GM12864 (cell line): ENCODE data around the gene NDUFS6.

Experiments used
- DNase-seq: peaks from one replicate; pipeline ENCODE4 v3.0.0-alpha.2; 2011; ENCODE audit warnings: low read depth
- H3K4me3 ChIP-seq: 2 replicates; pipeline ENCODE4 v1.5.1; 2011; ENCODE audit warnings: mild to moderate bottlenecking, low read depth, low read length, control low read depth
- CTCF ChIP-seq: IDR thresholded peaks from 2 replicates; pipeline ENCODE4 v1.5.1; 2011; ENCODE audit warnings: low read depth, mild to moderate bottlenecking, moderate library complexity, low read length, control low read depth, inconsistent platforms; ENCODE audit errors: missing control alignments

The NDUFS6 gene

GRCh38 chr5:1799110-1799601, 2.1 kb upstream of the NDUFS6 start:
- H3K4me3 ChIP-seq, result peak overlapping the region; percentile 98
- no peak for TF ChIP-seq CTCF
- DNase-seq, result no peak

GRCh38 chr5:1799602-1800471, 1.4 kb upstream of the NDUFS6 start, which contains the start of gene MRPL36:
MRPL36 (minus strand) TSS chr5:1799837; CDS start chr5:1798935, 902 bp downstream.
- peak within 1 kb of the TSS; percentile 98 for H3K4me3 ChIP-seq
- no peak for TF ChIP-seq CTCF
- peak; percentile 64 for DNase-seq

- no peak for DNase-seq
- no peak for TF ChIP-seq CTCF
- H3K4me3 ChIP-seq, result peak overlapping the region; percentile 98
Measured at GRCh38 chr5:1800472-1801221, 560 bp upstream of the NDUFS6 start.

GRCh38 chr5:1801967-1802295, 724 bp downstream of the NDUFS6 start:
- no peak for TF ChIP-seq CTCF
- DNase-seq, result no peak
- H3K4me3 ChIP-seq, result peak overlapping the region; percentile 98

- TF ChIP-seq CTCF, result no peak
- no peak overlapping the region for H3K4me3 ChIP-seq
- DNase-seq, result no peak
Measured at GRCh38 chr5:1803192-1803591, 2.0 kb downstream of the NDUFS6 start.

- DNase-seq, result no peak
- H3K4me3 ChIP-seq, result no peak overlapping the region
- no peak for TF ChIP-seq CTCF
Measured at GRCh38 chr5:1804001-1804690, 2.9 kb downstream of the NDUFS6 start.
